Esophagus squamous epithelium (tissue), 4 donors: ENCODE measurements around the gene MYBPC2.

Source experiments
- POLR2A ChIP-seq, 4 donors: fragments of 450-650 bp; IDR thresholded peaks; one replicate each; pipeline ENCODE4 v1.6.1; 2017; ENCODE audit warnings: antibody characterized with exemption in 4 of 4, mild to moderate bottlenecking in 4 of 4, moderate library complexity in 3 of 4
- TF ChIP-seq, protein P1 (sequence below), 6 experiments: fragments of 450-650 bp in 4 of 6; fragments of 200-600 bp in 2 of 6; sonication (generic) in 2 of 6; IDR thresholded peaks; one replicate each; pipeline ENCODE4 v1.5.1; 2016 to 2019; ENCODE audit warnings: antibody characterized with exemption in 6 of 6, mild to moderate bottlenecking in 4 of 6, moderate library complexity in 4 of 6

DNA sequence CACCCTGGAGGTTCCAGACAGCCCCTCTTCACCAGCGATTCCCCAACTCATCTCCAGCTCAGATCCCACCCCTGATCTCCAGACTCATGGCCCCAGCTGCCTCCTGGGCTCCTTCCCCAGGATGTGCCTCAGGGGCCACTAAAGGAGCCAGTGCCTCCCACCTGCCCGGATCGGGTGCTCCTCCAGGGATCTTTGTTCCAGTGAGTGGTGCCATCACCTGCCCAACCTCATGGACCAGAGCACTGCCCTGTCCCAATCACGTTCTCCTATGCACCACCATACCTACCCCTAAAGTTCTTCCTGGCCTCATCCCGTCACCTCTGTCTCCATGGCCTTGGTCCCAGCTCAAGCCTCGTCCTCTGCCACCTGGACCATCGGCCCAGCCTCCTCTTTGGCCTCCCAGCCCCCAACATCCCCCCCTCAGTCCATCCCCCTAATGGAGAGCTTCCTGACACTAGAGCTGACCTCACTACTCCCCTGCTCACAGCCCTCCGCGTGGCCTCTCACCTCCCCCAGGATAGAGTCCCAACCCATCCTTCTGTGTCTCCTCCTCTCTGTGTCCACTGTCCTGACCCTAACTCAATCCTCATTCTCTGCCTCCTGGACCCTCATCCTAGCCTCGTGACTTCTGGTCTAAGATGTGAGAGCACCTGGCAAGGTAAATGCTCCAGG lies 52.7 kb downstream of the MYBPC2 start:
- TF ChIP-seq, protein P1, sequence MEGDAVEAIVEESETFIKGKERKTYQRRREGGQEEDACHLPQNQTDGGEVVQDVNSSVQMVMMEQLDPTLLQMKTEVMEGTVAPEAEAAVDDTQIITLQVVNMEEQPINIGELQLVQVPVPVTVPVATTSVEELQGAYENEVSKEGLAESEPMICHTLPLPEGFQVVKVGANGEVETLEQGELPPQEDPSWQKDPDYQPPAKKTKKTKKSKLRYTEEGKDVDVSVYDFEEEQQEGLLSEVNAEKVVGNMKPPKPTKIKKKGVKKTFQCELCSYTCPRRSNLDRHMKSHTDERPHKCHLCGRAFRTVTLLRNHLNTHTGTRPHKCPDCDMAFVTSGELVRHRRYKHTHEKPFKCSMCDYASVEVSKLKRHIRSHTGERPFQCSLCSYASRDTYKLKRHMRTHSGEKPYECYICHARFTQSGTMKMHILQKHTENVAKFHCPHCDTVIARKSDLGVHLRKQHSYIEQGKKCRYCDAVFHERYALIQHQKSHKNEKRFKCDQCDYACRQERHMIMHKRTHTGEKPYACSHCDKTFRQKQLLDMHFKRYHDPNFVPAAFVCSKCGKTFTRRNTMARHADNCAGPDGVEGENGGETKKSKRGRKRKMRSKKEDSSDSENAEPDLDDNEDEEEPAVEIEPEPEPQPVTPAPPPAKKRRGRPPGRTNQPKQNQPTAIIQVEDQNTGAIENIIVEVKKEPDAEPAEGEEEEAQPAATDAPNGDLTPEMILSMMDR (IDR thresholded peaks at IDR 0.05) = no peak
- no peak for TF ChIP-seq POLR2A (IDR thresholded peaks at IDR 0.05)
